ENCODE results near the gene AUH. TPM values are rescaled to one million over a fixed set of nuclear protein-coding genes. Genes with fewer than 3 reads are reported as not detected.

AUH gene
- total RNA-seq, 1 donor from 2014 or later, result 28.5 TPM

DNA sequence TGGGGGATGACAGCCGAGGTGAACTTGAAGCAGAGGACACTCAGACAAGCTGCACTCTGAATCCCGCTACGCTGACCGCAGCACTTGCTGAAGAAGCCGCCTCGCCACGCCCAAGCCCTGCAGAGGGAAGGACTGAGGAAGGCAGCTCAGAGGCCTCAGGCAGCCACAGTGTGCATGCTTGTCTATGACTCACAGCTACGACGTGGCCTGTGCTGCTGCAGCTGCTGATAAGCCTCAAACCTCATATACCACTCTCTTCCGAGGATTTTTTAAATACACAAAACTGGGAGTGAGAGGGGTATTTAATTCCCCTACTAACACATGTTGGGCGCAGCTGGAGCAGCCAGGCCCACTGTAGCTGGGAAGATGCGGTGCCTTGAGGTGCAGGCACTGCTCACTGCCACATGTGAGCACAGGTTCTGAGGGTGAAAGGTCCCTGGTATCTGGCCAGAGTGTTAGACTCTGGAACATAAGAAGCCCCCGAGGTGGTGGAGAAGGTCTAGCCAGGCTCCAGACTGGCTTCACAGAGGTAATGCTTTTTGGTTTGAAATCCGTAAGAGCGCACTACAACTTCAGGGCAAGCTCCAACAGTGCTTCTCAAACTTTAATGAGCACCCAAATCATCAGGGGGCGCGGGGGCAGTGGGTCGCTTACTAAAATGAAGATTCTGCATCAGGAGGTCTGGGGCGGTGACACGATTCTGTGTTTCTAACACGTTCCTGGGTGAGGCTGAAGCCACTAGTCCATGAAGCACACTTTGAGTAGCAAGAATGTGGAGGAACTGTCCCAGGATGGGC lies 196.8 kb downstream of the AUH start:
- Mint-ChIP-seq H3K36me3 (ENCODE audit: unreplicated experiment) (no peaks in the 10 kb centered on the region), H3K4me3 (ENCODE audit: unreplicated experiment) (no peak overlapping the region), H3K27ac (ENCODE audit: unreplicated experiment) (no peak overlapping the region), H3K9me3 (ENCODE audit: unreplicated experiment) (peaks cover 7% of the 10 kb centered on the region), H3K4me1 (ENCODE audit: low read depth, unreplicated experiment) (no peaks in the 10 kb centered on the region), H3K27me3 (ENCODE audit: unreplicated experiment) (no peaks in the 10 kb centered on the region)
- TF ChIP-seq, protein P1, sequence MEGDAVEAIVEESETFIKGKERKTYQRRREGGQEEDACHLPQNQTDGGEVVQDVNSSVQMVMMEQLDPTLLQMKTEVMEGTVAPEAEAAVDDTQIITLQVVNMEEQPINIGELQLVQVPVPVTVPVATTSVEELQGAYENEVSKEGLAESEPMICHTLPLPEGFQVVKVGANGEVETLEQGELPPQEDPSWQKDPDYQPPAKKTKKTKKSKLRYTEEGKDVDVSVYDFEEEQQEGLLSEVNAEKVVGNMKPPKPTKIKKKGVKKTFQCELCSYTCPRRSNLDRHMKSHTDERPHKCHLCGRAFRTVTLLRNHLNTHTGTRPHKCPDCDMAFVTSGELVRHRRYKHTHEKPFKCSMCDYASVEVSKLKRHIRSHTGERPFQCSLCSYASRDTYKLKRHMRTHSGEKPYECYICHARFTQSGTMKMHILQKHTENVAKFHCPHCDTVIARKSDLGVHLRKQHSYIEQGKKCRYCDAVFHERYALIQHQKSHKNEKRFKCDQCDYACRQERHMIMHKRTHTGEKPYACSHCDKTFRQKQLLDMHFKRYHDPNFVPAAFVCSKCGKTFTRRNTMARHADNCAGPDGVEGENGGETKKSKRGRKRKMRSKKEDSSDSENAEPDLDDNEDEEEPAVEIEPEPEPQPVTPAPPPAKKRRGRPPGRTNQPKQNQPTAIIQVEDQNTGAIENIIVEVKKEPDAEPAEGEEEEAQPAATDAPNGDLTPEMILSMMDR (IDR thresholded peaks at IDR 0.05; ENCODE audit: partially characterized antibody, unreplicated experiment), result no peak
- DNase-seq, result no peak

Other genes with a start within 250 kb of the AUH start
- gene NFIL3, start 61.9 kb upstream of the AUH start, total RNA-seq (ENCODE audit: unreplicated experiment), result 32.4 TPM